Measurements from ENCODE around the gene CYP4F3.
"Not testable (repeated sequence)": the region's sequence is repeated elsewhere in the genome, so short reads cannot be mapped to it uniquely, and the experiment has no call there.

CYP4F3 gene

DNA sequence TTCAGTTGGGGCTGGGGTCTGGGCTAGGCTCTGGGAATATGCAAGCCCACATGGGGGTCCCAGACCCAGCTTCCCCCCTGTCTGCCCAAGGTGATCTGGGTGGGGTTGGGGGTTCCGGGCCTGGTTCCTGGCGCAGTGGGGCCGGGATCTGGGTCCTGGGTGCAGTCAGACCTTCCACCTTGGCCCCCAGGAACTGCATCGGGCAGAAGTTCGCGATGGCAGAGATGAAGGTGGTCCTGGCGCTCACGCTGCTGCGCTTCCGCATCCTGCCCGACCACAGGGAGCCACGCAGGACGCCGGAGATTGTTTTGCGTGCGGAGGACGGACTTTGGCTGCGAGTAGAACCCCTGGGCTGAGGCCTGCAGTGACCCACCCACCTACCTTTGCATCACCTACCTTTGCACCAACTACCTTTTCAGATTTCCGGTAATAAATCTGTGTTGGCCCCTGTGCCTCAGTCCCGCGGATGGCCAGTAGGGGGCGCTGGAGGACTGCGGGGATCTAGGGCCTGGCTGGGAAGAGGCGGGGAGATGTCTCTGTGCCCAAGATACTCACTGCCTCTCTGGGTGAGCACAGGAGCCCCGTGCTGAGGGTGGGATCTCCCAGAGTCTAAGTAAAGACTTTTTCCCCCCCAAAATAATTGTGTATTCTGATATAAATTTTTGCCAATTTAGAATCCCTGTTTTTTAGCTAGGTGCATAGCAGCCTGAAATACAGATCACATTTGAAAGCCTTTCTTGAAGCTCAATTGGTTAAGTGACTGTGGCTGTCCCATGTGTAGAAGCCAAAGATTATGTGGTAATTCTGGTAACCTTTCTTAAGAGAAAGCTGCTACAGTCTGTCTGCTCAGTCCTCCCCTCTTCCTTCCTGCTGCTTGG lies 11.5 kb upstream of the CYP4F3 start:
- DNase-seq (ENCODE audit: low spot score): peak; percentile 86

- DNase-seq (ENCODE audit: low spot score): no peak
These were observed 8.9 kb upstream of the CYP4F3 start for GRCh38 chr19:15631817-15632216.

- DNase-seq (ENCODE audit: low spot score): no peak
These were observed 7.4 kb upstream of the CYP4F3 start for GRCh38 chr19:15633082-15633835.

DNA sequence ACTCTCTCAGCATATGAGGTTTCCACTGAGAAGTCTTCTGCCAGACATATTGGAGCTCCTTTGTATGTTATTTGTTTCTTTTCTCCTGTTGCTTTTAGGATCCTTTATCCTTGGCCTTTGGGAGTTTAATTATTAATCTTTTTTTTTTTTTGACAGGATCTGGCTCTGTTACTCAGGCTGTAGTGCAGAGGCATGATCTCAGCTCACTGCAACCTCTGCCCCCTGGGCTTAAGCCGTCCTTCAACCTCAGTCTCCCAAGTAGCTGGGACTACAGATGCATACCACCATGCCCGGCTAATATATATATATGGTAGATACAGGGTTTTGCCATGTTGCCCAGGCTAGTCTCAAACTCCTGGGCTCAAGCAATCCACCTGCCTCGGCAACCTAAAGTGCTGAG lies 6.6 kb upstream of the CYP4F3 start:
- DNase-seq (ENCODE audit: low spot score): no peak

GRCh38 chr19:15635016-15635805 lies 5.5 kb upstream of the CYP4F3 start:
- DNase-seq (ENCODE audit: low spot score): no peak

- no peak for DNase-seq (ENCODE audit: low spot score)
These were observed 4.7 kb upstream of the CYP4F3 start for GRCh38 chr19:15636026-15636425.

- DNase-seq (ENCODE audit: low spot score): no peak
These were observed 1.1 kb upstream of the CYP4F3 start for GRCh38 chr19:15639596-15639995.

- DNase-seq (ENCODE audit: low spot score): no peak
These were observed 354 bp downstream of the CYP4F3 start for GRCh38 chr19:15640904-15641597.

DNA sequence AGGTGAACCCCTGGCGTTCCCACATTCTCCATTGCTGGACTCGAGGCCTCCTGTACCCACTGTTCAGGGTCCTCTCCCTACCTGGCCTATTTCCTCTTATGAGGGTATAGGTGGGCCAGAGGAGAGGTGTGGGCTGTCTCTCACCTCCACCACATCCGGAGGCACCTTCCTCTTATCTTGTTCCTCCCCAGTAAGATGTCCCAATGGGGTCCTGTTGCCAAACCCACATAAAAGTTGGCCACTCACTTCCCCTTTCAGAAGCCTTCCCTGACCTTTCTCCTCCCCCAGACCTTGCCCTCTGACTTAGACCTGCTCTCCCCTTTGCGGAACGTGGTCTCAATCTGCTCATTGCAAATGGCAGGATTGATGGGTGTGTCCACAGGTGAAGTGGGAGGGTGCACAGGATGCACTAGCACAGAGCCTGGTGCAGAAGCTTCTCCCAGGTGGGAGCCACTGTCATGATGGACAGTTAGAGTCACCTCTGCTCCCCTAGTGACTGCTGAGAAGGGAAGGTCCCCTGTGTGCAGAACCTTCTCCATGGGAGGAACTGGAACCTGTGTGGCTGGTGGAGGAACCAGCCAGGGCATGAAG lies 1.3 kb downstream of the CYP4F3 start:
- DNase-seq (ENCODE audit: low spot score): no peak

DNA sequence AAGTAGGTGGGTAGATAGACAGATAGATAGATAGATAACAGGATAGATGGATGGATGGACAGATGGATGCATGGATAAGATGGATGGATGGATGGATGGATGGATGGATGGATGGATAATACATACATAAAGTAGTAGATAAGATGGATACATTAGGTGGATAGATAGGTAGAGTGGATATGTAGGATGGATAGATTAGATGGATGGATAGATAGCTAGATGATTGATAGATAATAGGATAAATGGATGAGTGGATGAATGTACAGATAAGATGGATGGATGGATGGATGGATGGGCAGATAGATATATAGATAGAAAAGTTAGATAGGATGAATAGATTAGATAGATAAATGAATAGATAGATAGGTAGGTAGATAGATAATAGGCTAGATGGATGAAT lies 2.1 kb downstream of the CYP4F3 start:
- DNase-seq (ENCODE audit: low spot score): no peak

- DNase-seq (ENCODE audit: low spot score): no peak
These were observed 2.7 kb downstream of the CYP4F3 start for GRCh38 chr19:15643387-15643786.

GRCh38 chr19:15644066-15644741 lies 3.5 kb downstream of the CYP4F3 start:
- DNase-seq (ENCODE audit: low spot score): no peak

DNA sequence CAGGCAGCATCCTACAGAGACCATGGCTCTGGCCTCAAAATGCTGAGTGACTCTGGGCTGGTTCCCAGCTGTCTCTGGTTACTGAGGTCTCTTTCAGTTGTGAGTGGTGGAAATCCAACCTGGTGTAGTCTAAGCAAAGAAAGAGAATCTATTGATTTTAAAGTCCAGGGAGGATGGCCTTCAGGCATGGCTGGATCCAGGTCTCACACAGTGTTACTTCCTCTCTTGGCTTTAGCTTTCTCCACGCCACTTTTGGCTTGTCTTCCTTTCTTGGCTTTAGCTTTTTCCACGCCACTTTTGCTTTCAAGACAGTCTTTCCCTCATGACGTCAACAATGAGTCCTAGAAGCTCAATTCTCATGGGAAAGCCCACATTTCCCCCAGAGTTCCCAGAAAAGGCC lies 4.1 kb downstream of the CYP4F3 start:
- no peak for DNase-seq (ENCODE audit: low spot score)

DNA sequence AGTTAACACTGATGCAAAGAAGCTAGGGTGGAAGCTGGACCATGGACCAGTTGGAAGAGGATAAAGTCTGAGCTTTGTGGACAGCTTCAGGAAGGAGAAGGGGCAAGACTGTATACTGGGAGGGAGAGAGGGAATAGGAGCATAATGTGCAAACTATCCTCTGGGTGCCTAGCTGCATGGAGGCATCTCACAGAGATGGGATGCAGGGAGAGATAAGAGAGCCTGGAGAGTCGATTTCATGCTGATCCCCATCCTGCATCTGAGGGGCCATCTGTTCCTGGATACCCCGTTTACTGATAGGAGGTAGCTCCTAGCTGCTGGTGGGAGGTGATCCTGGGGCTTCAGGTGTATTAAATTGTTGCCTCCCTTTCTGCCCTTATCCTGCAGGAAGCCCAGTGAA lies 8.8 kb downstream of the CYP4F3 start:
- no peak for DNase-seq (ENCODE audit: low spot score)

DNA sequence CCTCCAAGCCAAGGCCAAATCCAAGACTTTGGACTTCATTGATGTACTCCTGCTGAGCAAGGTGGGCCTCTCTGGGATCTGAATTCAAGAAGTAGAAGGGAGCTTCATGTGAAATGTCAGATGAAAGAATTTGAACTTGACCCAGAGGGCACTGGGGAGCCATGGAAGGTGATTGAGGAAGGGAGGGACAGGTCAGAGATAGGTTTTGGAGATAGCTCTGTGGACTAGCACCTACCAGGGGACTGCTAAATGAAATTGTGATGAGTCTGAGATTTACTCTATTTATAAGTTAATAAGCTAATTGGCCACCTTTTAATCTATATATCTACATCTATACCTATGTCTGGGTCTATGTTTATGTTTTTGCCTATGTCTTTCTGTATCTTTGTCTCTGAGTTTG lies 9.4 kb downstream of the CYP4F3 start:
- DNase-seq (ENCODE audit: low spot score): not testable (repeated sequence)

DNA sequence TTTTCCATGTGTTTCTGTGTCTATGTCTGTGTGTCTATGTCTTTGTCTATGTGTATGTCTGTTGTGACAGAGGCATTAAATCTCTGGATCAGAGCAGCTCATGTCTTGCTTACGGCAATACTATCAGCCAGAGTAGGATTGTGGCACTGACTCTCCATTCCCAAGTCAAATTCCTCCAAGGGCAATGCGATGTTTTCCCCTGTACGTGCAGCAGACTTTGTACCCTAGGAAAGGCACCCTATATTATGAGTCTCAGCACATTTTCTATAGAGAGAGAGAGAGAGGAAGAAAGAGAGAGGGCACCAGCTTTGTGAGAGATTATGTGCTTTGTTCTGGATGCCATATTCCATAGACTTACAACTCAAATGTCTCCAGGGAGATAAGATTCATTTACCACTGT lies 11.1 kb downstream of the CYP4F3 start:
- DNase-seq (ENCODE audit: low spot score): no peak

GRCh38 chr19:15652559-15653278 lies 12.0 kb downstream of the CYP4F3 start:
- no peak for DNase-seq (ENCODE audit: low spot score)

DNA sequence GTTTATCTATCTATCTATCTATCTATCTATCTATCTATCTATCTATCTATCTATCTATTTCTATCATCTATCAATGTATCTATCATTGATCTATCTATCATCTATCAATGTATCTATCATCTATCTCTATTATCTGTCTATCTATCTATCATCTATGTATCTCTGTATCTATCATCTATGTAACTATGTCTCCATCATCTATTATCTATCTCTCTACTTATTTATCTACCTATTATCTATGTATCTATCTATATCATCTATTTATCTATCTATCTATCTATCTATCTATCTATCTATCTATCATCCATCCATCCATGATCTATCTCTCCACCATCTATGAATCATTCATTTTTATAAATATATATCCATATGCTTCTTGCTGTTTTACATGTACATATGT lies 15.8 kb downstream of the CYP4F3 start:
- no peak for DNase-seq (ENCODE audit: low spot score)

GRCh38 chr19:15663247-15663646 lies 22.6 kb downstream of the CYP4F3 start:
- DNase-seq (ENCODE audit: low spot score): no peak

GRCh38 chr19:15666186-15666585 lies 25.5 kb downstream of the CYP4F3 start:
- no peak for DNase-seq (ENCODE audit: low spot score)
